ENCODE measurements around the gene OR52I2. TPM values are rescaled to one million over a fixed set of nuclear protein-coding genes. Genes with fewer than 3 reads are reported as not detected.

OR52I2 gene
- total RNA-seq, 3 donors from 2014 or later, result not detected

GRCh38 chr11:4565371-4565770 is 16.2 kb upstream of the OR52I2 start:
- Histone ChIP-seq H3K4me3 (no peak overlapping the region), H3K36me3 (ENCODE audit: low read depth) (no peaks in the 10 kb centered on the region), H3K9me3 (no peaks in the 10 kb centered on the region), H3K4me1 (ENCODE audit: low read depth) (no peaks in the 10 kb centered on the region)
- peak; percentile 70 for ATAC-seq
- DNase-seq, result no peak
- intact Hi-C loops (cut with DNase I, micrococcal nuclease), result no loop called here
- TF ChIP-seq, protein P1, sequence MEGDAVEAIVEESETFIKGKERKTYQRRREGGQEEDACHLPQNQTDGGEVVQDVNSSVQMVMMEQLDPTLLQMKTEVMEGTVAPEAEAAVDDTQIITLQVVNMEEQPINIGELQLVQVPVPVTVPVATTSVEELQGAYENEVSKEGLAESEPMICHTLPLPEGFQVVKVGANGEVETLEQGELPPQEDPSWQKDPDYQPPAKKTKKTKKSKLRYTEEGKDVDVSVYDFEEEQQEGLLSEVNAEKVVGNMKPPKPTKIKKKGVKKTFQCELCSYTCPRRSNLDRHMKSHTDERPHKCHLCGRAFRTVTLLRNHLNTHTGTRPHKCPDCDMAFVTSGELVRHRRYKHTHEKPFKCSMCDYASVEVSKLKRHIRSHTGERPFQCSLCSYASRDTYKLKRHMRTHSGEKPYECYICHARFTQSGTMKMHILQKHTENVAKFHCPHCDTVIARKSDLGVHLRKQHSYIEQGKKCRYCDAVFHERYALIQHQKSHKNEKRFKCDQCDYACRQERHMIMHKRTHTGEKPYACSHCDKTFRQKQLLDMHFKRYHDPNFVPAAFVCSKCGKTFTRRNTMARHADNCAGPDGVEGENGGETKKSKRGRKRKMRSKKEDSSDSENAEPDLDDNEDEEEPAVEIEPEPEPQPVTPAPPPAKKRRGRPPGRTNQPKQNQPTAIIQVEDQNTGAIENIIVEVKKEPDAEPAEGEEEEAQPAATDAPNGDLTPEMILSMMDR (IDR thresholded peaks at IDR 0.05), result no peak

DNA sequence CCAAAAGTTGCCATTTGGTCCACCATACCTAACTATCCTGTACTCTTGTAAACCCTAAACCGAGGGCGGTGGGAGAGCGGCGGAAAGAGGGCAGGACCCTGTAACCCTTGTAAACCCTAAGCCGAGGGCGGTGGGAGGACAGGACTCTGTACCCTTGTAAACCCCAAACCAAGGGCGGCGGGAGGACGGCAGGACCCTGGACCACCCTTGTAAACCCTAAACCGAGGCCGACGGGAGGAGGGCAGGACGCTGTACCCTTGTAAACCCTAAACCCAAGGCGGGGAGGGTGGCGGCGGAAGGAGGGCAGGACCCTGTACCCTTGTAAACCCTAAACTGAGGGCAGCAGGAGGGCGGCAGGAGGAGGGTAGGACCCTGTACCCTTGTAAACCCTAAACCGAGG is 12.5 kb upstream of the OR52I2 start:
- H3K9me3 ChIP-seq, result no peaks in the 10 kb centered on the region
- intact Hi-C loops (cut with DNase I, micrococcal nuclease), result no loop called here
- H3K4me1 ChIP-seq (ENCODE audit: low read depth), result no peaks in the 10 kb centered on the region
- H3K4me3 ChIP-seq, result no peak overlapping the region
- no peak for ATAC-seq
- TF ChIP-seq, protein P1 (IDR thresholded peaks at IDR 0.05), result no peak
- H3K36me3 ChIP-seq (ENCODE audit: low read depth), result no peaks in the 10 kb centered on the region
- peak in 1 of 3 donors; percentile 30 for DNase-seq

DNA sequence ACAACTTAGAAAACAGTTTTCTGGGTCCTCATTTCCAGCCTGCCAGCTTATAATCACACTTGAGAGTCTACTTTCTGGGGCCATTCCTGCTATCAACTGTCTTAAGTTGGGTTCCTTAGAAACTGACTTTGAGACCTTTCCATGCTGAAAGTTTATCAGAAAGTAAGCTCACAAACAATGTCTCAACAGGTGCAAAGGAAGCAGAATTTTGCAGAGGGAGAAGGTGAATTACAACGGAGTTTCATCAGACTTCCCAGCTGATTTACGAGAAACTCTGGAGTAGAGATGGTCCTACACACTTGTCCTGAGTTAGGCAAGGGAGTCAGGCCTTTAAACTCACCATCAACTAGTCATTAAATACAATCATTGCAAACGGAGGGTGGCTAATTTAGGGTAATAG is 4.7 kb upstream of the OR52I2 start:
- H3K4me3 ChIP-seq, result no peak overlapping the region
- no peaks in the 10 kb centered on the region for H3K9me3 ChIP-seq
- no peaks in the 10 kb centered on the region for H3K36me3 ChIP-seq (ENCODE audit: low read depth)
- no peak for ATAC-seq
- H3K4me1 ChIP-seq (ENCODE audit: low read depth), result no peaks in the 10 kb centered on the region
- TF ChIP-seq, protein P1 (IDR thresholded peaks at IDR 0.05), result no peak
- no peak for DNase-seq
- intact Hi-C loops (cut with DNase I, micrococcal nuclease), result no loop called here

DNA sequence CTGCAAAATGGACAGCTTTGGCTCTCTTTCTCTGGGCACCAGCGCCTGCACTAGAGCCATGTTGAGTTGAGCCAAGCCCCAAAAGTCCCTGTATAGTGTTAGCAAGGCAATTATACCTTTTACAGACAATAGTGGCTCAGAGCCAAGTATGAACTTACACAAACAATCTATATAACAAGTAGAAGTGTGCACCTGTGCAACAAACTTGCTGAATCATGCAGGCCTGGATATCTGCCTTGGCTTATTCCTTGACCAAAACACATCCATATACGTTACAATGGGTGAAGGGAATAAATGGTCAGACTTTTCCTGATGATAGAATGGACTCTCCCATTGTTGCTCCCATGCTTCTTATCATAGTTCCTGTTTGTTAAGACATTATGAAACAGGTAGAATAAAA is 3.8 kb upstream of the OR52I2 start:
- no peak overlapping the region for H3K4me3 ChIP-seq
- no peaks in the 10 kb centered on the region for H3K9me3 ChIP-seq
- ATAC-seq, result peak; percentile 73
- intact Hi-C loops (cut with DNase I, micrococcal nuclease), result no loop called here
- TF ChIP-seq, protein P1 (IDR thresholded peaks at IDR 0.05), result no peak
- H3K36me3 ChIP-seq (ENCODE audit: low read depth), result no peaks in the 10 kb centered on the region
- DNase-seq, result peak in 1 of 3 donors; percentile 5
- no peaks in the 10 kb centered on the region for H3K4me1 ChIP-seq (ENCODE audit: low read depth)

- Histone ChIP-seq H3K36me3 (ENCODE audit: low read depth) (no peaks in the 10 kb centered on the region), H3K4me1 (ENCODE audit: low read depth) (no peaks in the 10 kb centered on the region), H3K4me3 (no peak overlapping the region), H3K9me3 (no peaks in the 10 kb centered on the region)
- DNase-seq (no peak), ATAC-seq (no peak)
- intact Hi-C loops (cut with DNase I, micrococcal nuclease), result no loop called here
- TF ChIP-seq, protein P1 (IDR thresholded peaks at IDR 0.05), result no peak
Observed at GRCh38 chr11:4578624-4579023, 2.9 kb upstream of the OR52I2 start.

- H3K4me1 ChIP-seq (ENCODE audit: low read depth), result no peaks in the 10 kb centered on the region
- no peaks in the 10 kb centered on the region for H3K36me3 ChIP-seq (ENCODE audit: low read depth)
- TF ChIP-seq, protein P1 (IDR thresholded peaks at IDR 0.05), result no peak
- intact Hi-C loops (cut with DNase I, micrococcal nuclease), result no loop called here
- DNase-seq, result no peak
- no peak overlapping the region for H3K4me3 ChIP-seq
- no peaks in the 10 kb centered on the region for H3K9me3 ChIP-seq
- ATAC-seq, result no peak
Observed at GRCh38 chr11:4580124-4580523, 1.4 kb upstream of the OR52I2 start.
